Upper lobe of left lung (tissue), 4 donors: Measurements from ENCODE around the gene CAMK2G.

Experiments used
- EP300 ChIP-seq, 4 donors: sonication (generic); formaldehyde crosslinking; IDR thresholded peaks; one replicate each; pipeline ENCODE4 v1.5.1; 2017; ENCODE audit warnings: antibody characterized with exemption in 4 of 4, control low read depth in 2 of 4
- POLR2A ChIP-seq, 4 donors: fragments of 450-650 bp; IDR thresholded peaks; one replicate each; pipeline ENCODE4 v1.5.1; 2016 to 2017; ENCODE audit warnings: antibody characterized with exemption in 4 of 4, mild to moderate bottlenecking in 2 of 4
- POLR2AphosphoS5 ChIP-seq, 2 donors: sonication (generic); formaldehyde crosslinking; IDR thresholded peaks; one replicate each; pipeline ENCODE4 v1.5.1; 2017; ENCODE audit warnings: antibody characterized with exemption in 2 of 2
- TF ChIP-seq, protein P1 (sequence below), 6 experiments: fragments of 450-650 bp in 4 of 6; fragments of 200-600 bp in 2 of 6; sonication (generic) in 2 of 6; IDR thresholded peaks; one replicate each; pipeline ENCODE4 v1.5.1; 2016 to 2019; ENCODE audit warnings: antibody characterized with exemption in 6 of 6

- TF ChIP-seq EP300 (IDR thresholded peaks at IDR 0.05) (no peak), POLR2A (IDR thresholded peaks at IDR 0.05) (no peak), POLR2AphosphoS5 (IDR thresholded peaks at IDR 0.05) (no peak)
- TF ChIP-seq, protein P1, sequence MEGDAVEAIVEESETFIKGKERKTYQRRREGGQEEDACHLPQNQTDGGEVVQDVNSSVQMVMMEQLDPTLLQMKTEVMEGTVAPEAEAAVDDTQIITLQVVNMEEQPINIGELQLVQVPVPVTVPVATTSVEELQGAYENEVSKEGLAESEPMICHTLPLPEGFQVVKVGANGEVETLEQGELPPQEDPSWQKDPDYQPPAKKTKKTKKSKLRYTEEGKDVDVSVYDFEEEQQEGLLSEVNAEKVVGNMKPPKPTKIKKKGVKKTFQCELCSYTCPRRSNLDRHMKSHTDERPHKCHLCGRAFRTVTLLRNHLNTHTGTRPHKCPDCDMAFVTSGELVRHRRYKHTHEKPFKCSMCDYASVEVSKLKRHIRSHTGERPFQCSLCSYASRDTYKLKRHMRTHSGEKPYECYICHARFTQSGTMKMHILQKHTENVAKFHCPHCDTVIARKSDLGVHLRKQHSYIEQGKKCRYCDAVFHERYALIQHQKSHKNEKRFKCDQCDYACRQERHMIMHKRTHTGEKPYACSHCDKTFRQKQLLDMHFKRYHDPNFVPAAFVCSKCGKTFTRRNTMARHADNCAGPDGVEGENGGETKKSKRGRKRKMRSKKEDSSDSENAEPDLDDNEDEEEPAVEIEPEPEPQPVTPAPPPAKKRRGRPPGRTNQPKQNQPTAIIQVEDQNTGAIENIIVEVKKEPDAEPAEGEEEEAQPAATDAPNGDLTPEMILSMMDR (IDR thresholded peaks at IDR 0.05), result no peak
These were observed 32.0 kb downstream of the CAMK2G start for GRCh38 chr10:73842349-73842748.
